ENCODE results near the gene HSPA4.
A peak's percentile ranks its signal among the peaks of the same experiment; 100 is the strongest.
"Not testable (repeated sequence)": the region's sequence is repeated elsewhere in the genome, so short reads cannot be mapped to it uniquely, and the experiment has no call there.

Gene HSPA4

GRCh38 chr5:133124891-133125290 lies 73.1 kb downstream of the HSPA4 start:
- no peak for DNase-seq (ENCODE audit: low read depth)

- DNase-seq (ENCODE audit: low read depth), result no peak
Observed at GRCh38 chr5:133128066-133128465, 76.3 kb downstream of the HSPA4 start.

DNA sequence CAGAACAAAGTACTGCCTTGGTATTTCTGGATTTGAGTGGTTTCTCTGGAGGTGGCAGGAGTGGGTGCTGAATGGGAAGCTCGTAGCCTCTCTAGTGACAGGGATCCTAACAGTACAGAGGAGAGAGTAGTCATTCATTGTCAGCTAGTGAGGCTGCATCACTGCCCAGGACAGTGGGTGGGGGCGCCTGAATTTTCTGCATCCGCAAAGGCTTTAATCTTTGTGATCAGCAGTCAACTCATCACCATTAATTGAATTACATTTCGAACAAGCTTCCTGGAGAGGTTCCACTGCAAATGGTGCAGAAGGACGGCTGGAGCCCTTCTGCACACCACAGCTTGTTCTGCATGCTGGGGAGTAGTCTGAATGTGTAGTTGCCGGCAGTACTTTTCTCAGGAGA lies 77.5 kb downstream of the HSPA4 start:
- DNase-seq (ENCODE audit: low read depth), result no peak

GRCh38 chr5:133129950-133130349 lies 78.1 kb downstream of the HSPA4 start:
- DNase-seq (ENCODE audit: low read depth), result no peak

DNA sequence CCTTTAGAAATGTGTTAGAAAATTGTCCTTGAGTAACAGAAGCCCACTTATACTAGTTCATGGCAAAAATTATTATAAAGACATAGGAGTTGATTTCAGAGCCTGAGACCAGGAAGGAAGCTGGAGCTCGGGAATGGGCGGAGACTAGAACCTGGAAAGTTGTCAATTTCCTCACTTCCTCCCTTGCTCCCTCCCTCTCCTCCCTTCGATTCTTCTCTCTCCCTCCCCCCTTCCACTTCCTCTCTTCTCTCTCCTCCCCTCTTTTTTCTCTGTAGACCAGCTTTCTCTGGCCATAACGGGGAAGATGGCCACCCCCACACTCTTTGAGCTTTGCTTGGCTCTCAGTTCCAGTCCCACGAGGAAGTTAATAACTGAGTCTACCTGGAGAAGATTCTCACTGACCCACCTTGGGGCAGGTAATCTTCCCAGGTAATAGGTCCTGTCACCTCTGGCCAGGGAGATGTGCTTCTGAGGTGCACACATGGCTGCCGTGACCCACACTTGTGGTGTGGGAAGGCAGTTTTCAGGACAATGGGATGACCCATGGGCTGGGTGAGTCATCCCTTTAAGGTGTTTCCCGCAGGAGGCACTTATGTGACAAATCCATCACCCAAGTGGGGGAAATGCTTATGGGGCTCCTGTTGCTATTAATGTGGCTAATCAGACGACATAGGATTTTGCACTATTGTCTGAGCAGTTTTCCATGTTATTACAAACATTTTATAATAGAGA lies 78.7 kb downstream of the HSPA4 start:
- peak; percentile 30 for DNase-seq (ENCODE audit: low read depth)

DNA sequence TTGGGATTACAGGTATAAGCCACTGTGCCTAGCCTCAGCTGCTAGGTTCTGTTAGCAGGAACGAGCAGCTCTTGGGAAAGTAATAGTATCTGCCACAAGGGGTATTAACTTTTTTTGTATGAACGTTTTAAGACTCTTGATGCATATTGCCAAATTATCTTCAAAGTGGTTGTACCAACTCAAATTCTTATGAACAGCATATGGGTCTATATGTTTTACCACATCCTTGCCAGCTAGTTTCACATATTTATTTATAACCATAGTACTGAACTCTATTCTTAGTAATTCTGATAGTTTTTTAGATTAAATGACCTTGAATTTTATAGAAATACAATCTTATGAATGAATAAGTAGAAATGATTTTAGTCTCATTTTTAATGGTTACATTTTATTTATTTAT lies 80.9 kb downstream of the HSPA4 start:
- no peak for DNase-seq (ENCODE audit: low read depth)

- DNase-seq (ENCODE audit: low read depth), result not testable (repeated sequence)
Observed at GRCh38 chr5:133133241-133133640, 81.4 kb downstream of the HSPA4 start.

- DNase-seq (ENCODE audit: low read depth), result not testable (repeated sequence)
Observed at GRCh38 chr5:133136890-133137289, 85.1 kb downstream of the HSPA4 start.

- DNase-seq (ENCODE audit: low read depth), result no peak
Observed at GRCh38 chr5:133140311-133140710, 88.5 kb downstream of the HSPA4 start.

- DNase-seq (ENCODE audit: low read depth), result no peak
Observed at GRCh38 chr5:133141746-133142145, 89.9 kb downstream of the HSPA4 start.

DNA sequence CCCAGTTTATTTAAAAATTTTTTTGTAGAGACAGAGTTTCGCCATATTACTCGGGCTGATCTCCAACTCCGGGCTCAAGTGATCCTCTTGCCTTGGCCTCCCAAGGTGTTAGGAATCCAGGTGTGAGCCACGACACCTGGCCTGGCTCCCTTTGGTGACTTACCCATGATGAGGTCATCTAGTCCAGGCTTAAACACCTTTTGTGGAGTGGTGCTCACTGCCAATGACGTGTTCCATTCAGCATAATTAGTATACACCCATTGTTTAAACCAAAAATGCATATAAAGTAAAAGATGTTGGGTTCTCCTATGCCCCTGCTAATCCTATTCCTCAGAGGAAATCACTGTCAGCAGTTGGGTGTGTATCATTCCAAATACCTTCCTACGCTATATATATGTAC lies 91.0 kb downstream of the HSPA4 start:
- no peak for DNase-seq (ENCODE audit: low read depth)

DNA sequence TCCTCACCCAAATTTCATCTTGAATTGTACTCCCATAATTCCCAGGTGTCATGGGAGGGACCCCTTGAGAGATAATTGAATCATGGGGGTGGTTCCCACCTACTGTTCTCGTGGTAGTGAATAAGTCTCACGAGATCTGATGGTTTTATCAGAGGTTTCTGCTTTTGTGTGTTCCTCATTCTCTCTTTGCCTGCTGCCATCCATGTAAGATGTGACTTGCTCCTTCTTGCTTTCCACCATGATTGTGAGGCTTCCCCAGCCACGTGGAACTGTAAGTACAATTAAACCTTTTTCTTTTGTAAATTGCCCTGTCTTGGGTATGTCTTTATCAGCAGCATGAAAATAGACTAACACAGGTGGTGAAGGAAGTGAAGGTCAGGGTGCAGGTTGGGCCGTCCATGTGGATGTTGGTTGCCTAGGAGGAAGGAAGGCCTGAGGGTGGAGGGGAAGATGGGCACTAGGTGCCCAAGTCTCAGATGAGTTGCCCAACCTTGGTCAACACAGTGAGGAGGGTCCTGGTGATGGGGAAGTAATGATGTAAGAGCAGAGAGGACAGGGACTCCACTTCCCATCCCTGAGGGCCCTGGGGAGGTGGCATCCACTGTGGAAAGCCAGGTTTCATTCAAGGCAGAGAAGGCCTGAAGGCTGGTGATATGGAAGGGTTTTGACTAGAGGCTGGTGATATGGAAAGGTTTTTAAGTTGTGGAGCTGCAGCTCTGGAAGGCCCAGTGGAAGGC lies 92.6 kb downstream of the HSPA4 start:
- no peak for DNase-seq (ENCODE audit: low read depth)

DNA sequence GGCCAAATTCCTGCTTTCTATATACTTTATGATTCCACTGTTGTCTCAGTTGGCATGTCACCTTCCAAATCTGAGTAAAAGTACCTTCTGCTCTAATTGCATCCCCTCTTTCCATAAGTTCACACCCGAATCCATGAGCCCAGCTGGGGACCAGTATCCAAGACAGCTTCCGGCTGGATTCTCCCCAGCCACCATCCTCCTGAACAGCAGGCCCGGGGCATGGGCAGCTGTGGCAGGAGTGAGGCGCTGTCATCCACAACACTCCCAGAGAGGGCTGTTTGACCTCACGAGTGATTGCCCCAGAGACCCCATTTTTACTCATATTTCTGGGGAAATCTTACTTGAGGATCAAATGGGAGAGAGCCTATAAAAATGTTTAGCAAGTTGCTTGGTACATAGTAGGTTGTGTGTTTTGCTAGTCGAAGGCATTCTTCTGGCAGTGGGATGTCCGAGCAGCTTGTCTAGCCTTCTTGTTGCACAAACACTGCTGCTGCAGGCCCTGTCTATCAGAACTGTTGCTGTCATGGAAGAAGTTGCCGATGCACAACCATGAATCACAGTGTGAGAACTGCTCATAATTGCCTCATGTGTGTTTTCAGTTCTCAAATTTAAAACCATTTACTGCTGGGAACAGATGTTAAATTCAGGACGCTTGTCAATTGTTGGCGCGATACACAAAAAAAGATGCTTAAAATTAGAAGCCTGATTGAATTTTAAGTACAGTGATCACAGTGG lies 93.8 kb downstream of the HSPA4 start:
- no peak for DNase-seq (ENCODE audit: low read depth)

- DNase-seq (ENCODE audit: low read depth), result peak; percentile 17
Observed at GRCh38 chr5:133147411-133147810, 95.6 kb downstream of the HSPA4 start.

GRCh38 chr5:133147815-133148567 lies 96.2 kb downstream of the HSPA4 start:
- no peak for DNase-seq (ENCODE audit: low read depth)

- DNase-seq (ENCODE audit: low read depth), result no peak
Observed at GRCh38 chr5:133149345-133149744, 97.5 kb downstream of the HSPA4 start.

DNA sequence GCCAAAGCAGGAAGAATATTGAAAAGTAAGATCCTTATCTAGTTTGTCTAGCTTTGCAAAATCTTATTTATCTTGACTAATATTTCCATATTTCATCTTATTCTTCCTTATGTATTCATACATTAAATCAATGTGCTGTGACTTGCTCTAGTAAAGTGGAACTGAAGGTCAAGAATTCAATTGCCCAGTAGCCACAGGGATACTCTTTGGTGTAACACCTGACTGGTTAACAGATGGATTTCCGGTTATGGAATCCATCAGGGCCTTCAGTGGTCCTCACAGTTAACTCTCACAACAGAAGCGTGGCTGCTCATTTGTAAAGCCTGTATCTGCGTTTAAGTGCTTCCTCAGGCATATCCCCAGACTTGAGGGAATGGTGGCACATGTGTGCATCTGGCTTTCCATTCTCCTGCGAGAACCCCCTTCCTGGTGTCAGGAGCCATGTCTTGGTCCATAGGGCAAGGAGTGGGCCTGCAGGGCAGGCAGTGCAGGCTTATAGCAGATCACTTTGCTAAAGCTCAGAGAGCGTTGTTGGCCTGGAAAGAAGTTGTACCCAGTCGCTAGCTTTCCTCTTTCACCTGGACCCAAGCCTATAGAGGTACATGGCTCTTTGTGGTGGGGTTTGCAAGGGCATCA lies 99.2 kb downstream of the HSPA4 start:
- DNase-seq (ENCODE audit: low read depth), result no peak

DNA sequence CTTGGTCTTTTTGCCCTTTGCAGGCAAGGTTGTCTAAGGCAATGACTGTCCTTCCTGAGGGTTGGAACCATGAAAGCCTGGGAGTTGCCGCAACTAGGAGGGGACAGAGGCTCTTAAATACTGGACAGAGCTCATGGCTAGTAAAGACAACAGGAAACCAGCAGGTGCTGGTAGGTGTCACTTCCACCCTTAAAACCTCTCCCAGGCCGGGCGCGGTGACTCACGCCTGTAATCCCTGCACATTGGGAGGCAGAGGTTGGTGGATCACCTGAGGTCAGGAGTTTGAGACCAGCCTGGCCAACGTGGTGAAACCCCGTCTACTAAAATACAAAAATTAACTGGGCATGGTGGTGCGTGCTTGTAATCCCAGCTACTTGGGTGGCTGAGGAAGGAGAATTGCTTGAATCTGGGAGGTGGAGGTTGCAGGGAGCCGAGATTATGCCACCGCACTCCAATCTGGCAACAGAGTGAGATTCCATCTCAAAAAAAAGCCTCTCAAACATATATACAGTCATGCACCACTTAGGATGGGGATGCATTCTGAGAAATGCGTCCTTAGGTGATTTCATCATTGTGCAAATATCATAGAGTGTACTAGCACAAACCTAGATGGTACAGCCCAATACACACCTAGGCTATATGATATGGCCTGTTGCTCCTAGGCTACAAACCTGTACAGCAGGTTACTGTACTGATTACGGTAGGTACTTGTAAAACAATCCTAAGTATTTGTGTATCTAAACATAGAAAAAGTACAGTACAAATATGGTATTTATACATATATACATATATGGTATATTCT lies 102.7 kb downstream of the HSPA4 start:
- DNase-seq (ENCODE audit: low read depth), result no peak

DNA sequence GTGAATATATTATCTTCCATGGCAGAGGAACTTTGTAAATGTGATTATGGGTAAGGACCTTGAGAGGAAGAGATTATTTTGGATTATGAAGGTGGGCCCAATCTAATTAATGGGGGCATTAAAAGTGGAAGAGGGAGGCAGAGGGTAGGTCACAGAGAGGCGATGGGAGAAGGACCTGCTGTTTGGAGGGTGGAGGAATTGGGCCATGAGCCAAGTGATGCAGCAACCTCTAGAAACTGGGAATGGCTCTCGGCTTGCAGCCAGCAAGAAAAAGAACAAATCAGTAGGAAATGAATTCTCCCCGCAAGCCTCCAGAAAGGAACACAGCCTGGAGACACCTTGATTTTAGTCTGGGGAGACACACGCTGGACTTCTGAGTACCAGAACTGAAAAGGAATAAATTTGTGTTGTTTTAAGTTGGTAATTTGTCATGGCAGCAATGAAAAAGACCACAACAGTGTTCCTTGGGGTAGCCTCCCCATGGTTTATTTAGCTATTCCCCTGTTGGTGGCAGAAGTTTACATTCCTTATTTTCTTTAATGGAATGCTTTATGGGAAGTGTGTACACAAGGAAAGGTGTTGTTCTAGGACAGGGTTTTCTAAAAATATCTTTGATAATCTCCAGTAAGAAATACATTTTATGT lies 103.6 kb downstream of the HSPA4 start:
- DNase-seq (ENCODE audit: low read depth), result no peak
